ENCODE data around the gene ANKS1A. TPM values are rescaled to one million over a fixed set of nuclear protein-coding genes. Genes with fewer than 3 reads are reported as not detected.

Gene ANKS1A
- total and polyA plus RNA-seq, 11 donors = 11.0 to 49.5 (median 29.3) TPM

GRCh38 chr6:35087361-35088280 is 198.6 kb downstream of the ANKS1A start:
- WGBS, 4 donors = 73 to 83% (median 79%) methylated on average over 19 to 22 of the region's 22 CpGs
- Histone ChIP-seq H3K27ac (peak overlapping the region in 6 of 12 donors; percentile 6 to 78 (median 44)), H3K4me3 (no peak overlapping the region), H3K9me3 (no peaks in the 10 kb centered on the region), H3K4me1 (peaks cover 0 to 49% (median 8%) of the 10 kb centered on the region in 12 donors), H3K27me3 (no peaks in the 10 kb centered on the region), H3K36me3 (peaks cover 0 to 91% (median 77%) of the 10 kb centered on the region in 9 donors)
- intact Hi-C loops (cut with DNase I) = no loop called here
- ATAC-seq = peak; percentile 56 to 80 (median 69)
- peak in 3 of 5 donors; percentile 16 to 72 (median 29) for DNase-seq
- TF ChIP-seq CTCF (IDR thresholded peaks at IDR 0.05) (no peak), POLR2A (IDR thresholded peaks at IDR 0.05) (no peak)

- DNase-seq = peak in 2 of 5 donors; percentile 15 to 25
- H3K4me3 ChIP-seq = no peak overlapping the region
- peak overlapping the region in 4 of 12 donors; percentile 23 to 78 (median 46) for H3K27ac ChIP-seq
- H3K36me3 ChIP-seq = peaks cover 0 to 82% (median 68%) of the 10 kb centered on the region in 9 donors
- intact Hi-C loops (cut with DNase I) = no loop called here
- TF ChIP-seq CTCF (IDR thresholded peaks at IDR 0.05) = no peak
- TF ChIP-seq POLR2A (IDR thresholded peaks at IDR 0.05) = no peak
- H3K9me3 ChIP-seq = no peaks in the 10 kb centered on the region
- H3K27me3 ChIP-seq = no peaks in the 10 kb centered on the region
- peaks cover 0 to 58% (median 15%) of the 10 kb centered on the region in 12 donors for H3K4me1 ChIP-seq
- WGBS, 4 donors = 76 to 83% (median 80%) methylated on average over 23 to 24 of the region's 24 CpGs
- ATAC-seq = no peak
Measured at GRCh38 chr6:35088281-35089215, 199.5 kb downstream of the ANKS1A start.

- intact Hi-C loops (cut with DNase I) = no loop called here
- no peaks in the 10 kb centered on the region for H3K27me3 ChIP-seq
- H3K4me3 ChIP-seq = no peak overlapping the region
- DNase-seq (peak in 1 of 5 donors; percentile 12), ATAC-seq (no peak)
- peaks cover 0 to 74% (median 60%) of the 10 kb centered on the region in 9 donors for H3K36me3 ChIP-seq
- H3K27ac ChIP-seq = peak overlapping the region in 5 of 12 donors; percentile 17 to 78 (median 23)
- H3K9me3 ChIP-seq = no peaks in the 10 kb centered on the region
- TF ChIP-seq POLR2A (IDR thresholded peaks at IDR 0.05) (no peak), CTCF (IDR thresholded peaks at IDR 0.05) (no peak)
- 87 to 93% (median 91%) methylated on average over 17 to 19 of the region's 19 CpGs for WGBS, 4 donors
- H3K4me1 ChIP-seq = peaks cover 0 to 63% (median 18%) of the 10 kb centered on the region in 12 donors
Measured at GRCh38 chr6:35089216-35089934, 200.3 kb downstream of the ANKS1A start.
